ENCODE results near the gene ARHGAP8.
A peak's percentile ranks its signal among the peaks of the same experiment; 100 is the strongest.

Gene ARHGAP8

DNA sequence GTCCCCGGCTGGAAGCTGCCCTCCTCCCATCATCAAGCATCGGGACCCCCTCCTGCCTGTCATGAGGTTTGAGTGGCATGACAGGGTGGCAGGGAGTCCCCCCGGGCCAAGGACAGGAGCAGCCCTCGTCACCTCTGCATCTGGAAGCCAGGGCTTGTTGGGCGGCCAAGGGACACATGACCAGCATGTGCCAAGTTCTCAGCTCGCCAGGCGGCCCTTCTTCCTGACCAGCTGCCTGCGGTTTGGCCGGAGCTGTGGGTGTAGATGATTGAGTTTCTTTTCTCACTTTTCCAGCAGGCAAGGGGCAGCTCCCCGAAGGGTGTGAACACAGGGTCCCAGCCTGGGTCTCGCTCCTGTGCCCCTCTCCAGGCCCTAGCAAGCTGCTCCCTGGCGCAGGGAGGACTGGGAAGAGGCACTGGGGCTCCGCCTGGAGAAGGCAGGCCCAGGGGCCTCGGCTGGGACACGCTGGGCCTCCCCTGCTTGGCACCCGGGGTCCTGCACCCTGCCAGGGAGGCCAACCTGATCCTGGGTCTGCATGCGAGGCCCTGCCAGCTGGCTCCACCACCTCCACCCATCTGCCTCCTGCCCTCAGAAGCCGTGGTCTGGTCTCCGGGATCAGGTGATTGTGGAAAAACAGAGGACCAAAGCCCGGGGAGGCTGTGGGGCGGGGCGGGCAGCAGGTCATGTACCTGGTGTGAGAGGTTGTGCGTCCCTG, 13.4 kb downstream of the ARHGAP8 start:
- TF ChIP-seq, protein P1, sequence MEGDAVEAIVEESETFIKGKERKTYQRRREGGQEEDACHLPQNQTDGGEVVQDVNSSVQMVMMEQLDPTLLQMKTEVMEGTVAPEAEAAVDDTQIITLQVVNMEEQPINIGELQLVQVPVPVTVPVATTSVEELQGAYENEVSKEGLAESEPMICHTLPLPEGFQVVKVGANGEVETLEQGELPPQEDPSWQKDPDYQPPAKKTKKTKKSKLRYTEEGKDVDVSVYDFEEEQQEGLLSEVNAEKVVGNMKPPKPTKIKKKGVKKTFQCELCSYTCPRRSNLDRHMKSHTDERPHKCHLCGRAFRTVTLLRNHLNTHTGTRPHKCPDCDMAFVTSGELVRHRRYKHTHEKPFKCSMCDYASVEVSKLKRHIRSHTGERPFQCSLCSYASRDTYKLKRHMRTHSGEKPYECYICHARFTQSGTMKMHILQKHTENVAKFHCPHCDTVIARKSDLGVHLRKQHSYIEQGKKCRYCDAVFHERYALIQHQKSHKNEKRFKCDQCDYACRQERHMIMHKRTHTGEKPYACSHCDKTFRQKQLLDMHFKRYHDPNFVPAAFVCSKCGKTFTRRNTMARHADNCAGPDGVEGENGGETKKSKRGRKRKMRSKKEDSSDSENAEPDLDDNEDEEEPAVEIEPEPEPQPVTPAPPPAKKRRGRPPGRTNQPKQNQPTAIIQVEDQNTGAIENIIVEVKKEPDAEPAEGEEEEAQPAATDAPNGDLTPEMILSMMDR (IDR thresholded peaks at IDR 0.05; ENCODE audit: unreplicated experiment in 3 of 3), result no peak
- no peak overlapping the region for H3K4me3 Mint-ChIP-seq
- H3K36me3 Mint-ChIP-seq (ENCODE audit: low read depth), result peaks cover 7% of the 10 kb centered on the region
- peaks cover 4% of the 10 kb centered on the region for H3K4me1 Mint-ChIP-seq
- peaks cover 14% of the 10 kb centered on the region for H3K27me3 Mint-ChIP-seq (ENCODE audit: low read depth)
- peaks cover 7% of the 10 kb centered on the region for H3K9me3 Mint-ChIP-seq
- no peak overlapping the region for H3K27ac Mint-ChIP-seq

DNA sequence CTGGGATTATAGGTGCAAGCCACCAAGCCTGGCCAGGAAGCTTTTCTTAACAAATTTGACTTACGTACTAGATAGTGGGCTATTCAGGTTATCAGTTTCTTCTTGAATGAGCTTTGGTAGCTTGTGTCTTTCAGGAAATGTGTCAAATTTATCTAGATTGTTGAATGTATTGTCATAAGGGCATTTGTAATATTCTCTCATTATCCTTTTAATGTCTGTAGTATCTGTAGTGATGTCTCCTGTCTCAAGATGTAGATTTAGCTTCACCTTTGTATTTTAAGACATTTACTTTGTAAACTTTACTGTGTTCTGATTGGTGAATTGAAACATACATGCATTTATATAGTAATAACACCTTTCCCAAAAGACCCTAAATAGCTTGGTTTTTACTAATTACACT, 20.7 kb downstream of the ARHGAP8 start:
- peaks cover 14% of the 10 kb centered on the region for H3K36me3 Mint-ChIP-seq (ENCODE audit: low read depth)
- peaks cover 9% of the 10 kb centered on the region for H3K4me1 Mint-ChIP-seq
- peaks cover 8% of the 10 kb centered on the region for H3K27me3 Mint-ChIP-seq (ENCODE audit: low read depth)
- H3K9me3 Mint-ChIP-seq, result peaks cover 20% of the 10 kb centered on the region
- no peak overlapping the region for H3K4me3 Mint-ChIP-seq
- H3K27ac Mint-ChIP-seq, result no peak overlapping the region
- TF ChIP-seq, protein P1 (IDR thresholded peaks at IDR 0.05; ENCODE audit: unreplicated experiment in 3 of 3), result no peak

DNA sequence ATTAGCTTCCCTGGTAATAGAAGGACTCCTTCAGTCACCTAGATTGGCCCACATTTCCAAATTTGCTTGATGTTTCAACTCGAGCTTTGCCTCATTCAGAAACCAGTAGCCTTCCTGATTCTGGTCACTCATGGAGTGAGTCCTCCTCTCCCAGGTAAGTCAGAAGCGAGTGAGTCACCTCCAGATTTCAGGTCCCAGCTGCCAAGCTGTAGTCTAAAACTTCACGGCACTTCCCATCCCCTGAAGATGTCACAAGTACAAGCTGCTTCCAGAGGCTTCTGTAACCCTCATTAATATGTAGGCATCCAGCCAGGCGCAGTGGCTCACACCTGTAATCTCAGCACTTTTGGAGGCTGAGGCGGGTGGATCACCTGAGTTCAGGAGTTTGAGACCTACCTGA, 23.5 kb downstream of the ARHGAP8 start:
- H3K27me3 Mint-ChIP-seq (ENCODE audit: low read depth), result peaks cover 5% of the 10 kb centered on the region
- peak overlapping the region in 1 of 3 experiments; percentile 75 for H3K27ac Mint-ChIP-seq
- peaks cover 9% of the 10 kb centered on the region for H3K4me1 Mint-ChIP-seq
- TF ChIP-seq, protein P1 (IDR thresholded peaks at IDR 0.05; ENCODE audit: unreplicated experiment in 3 of 3), result no peak
- H3K36me3 Mint-ChIP-seq (ENCODE audit: low read depth), result peaks cover 14% of the 10 kb centered on the region
- no peak overlapping the region for H3K4me3 Mint-ChIP-seq
- peaks cover 17% of the 10 kb centered on the region for H3K9me3 Mint-ChIP-seq

DNA sequence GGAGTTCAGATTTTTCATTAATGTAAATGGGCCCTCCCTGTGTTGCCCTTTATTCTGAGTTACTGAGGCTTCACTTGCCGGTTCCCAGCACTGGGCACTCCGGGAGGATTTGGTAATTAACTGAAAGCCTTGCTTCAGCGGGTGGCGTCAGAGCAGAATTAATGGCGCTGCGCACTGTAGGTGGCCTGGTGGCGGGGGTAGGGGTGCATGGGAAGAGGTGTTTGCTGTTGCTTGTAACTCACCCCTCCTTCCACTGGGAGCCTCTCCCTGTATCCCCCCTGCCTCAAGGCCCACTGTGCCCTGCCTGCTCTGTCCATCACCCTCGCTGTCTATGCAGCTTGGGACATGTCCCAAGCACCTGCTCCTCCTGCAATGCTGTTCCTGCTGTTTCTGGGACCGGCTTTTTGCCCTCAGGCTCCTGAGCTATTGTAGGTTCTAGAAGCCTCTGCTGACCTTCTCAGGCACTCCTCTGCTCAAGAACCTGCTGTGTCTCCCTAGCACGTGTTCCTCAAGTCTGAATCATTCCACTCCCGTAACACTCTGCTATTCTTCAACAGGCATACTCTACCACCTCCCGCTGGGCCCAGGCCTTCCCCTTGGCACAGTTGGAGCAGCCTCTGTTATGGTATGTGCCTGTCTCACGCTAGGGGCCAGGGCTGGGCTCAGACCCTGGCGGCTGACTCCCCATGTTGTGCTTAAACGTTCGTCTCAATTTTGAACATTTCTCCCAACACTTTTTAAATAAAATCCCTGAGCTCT, 24.4 kb downstream of the ARHGAP8 start:
- peaks cover 5% of the 10 kb centered on the region for H3K27me3 Mint-ChIP-seq (ENCODE audit: low read depth)
- TF ChIP-seq, protein P1 (IDR thresholded peaks at IDR 0.05; ENCODE audit: unreplicated experiment in 3 of 3), result no peak
- H3K36me3 Mint-ChIP-seq (ENCODE audit: low read depth), result peaks cover 13% of the 10 kb centered on the region
- no peak overlapping the region for H3K4me3 Mint-ChIP-seq
- peaks cover 9% of the 10 kb centered on the region for H3K4me1 Mint-ChIP-seq
- H3K27ac Mint-ChIP-seq, result peak overlapping the region; percentile 73 to 91 (median 78)
- H3K9me3 Mint-ChIP-seq, result peaks cover 16% of the 10 kb centered on the region

DNA sequence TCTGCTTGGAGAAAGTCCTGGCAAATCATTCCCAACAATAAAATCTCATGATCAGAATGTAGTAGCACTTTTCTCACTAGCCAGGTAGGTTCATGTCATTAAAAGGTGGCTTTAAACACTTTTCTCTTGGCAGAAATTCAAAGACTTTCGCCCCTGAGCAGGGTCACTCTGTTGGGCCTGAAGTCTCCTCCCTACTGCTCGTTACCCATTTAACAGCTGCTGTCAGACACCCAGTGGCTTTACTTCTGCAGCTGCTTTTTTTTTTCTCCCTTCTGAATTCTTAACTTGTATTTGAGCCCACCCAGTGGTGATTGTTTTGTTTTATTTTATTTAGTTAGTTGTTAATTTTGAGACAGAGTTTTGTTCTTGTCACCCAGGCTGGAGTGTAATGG, 25.0 kb downstream of the ARHGAP8 start:
- Mint-ChIP-seq H3K4me1 (peaks cover 9% of the 10 kb centered on the region), H3K27me3 (ENCODE audit: low read depth) (peaks cover 5% of the 10 kb centered on the region), H3K9me3 (peaks cover 13% of the 10 kb centered on the region), H3K27ac (peak overlapping the region; percentile 73 to 91 (median 78)), H3K36me3 (ENCODE audit: low read depth) (peaks cover 10% of the 10 kb centered on the region), H3K4me3 (no peak overlapping the region)
- TF ChIP-seq, protein P1 (IDR thresholded peaks at IDR 0.05; ENCODE audit: unreplicated experiment in 3 of 3), result no peak

Measured in nephron (organoid).